Adrenal gland (tissue), 5 donors: ENCODE data around the gene CACNA1I.

Source experiments
- POLR2A ChIP-seq, 2 donors: fragments of 450-650 bp; IDR thresholded peaks; one replicate each; pipeline ENCODE4 v1.6.1; 2017; ENCODE audit warnings: antibody characterized with exemption in 2 of 2, mild to moderate bottlenecking in 2 of 2, moderate library complexity in 1 of 2
- TF ChIP-seq, protein P1 (sequence below), 6 experiments: fragments of 450-650 bp in 4 of 6; fragments of 200-600 bp in 2 of 6; sonication (generic) in 1 of 6; IDR thresholded peaks; 1 replicate in 5 of 6; 2 replicates in 1 of 6; pipeline versions ENCODE4 v1.5.1 to v1.8.0; 2016 to 2021; ENCODE audit warnings: antibody characterized with exemption in 6 of 6, mild to moderate bottlenecking in 2 of 6, moderate library complexity in 1 of 6
- donor health status: DM: no; HTN: no; CAD: no.

DNA sequence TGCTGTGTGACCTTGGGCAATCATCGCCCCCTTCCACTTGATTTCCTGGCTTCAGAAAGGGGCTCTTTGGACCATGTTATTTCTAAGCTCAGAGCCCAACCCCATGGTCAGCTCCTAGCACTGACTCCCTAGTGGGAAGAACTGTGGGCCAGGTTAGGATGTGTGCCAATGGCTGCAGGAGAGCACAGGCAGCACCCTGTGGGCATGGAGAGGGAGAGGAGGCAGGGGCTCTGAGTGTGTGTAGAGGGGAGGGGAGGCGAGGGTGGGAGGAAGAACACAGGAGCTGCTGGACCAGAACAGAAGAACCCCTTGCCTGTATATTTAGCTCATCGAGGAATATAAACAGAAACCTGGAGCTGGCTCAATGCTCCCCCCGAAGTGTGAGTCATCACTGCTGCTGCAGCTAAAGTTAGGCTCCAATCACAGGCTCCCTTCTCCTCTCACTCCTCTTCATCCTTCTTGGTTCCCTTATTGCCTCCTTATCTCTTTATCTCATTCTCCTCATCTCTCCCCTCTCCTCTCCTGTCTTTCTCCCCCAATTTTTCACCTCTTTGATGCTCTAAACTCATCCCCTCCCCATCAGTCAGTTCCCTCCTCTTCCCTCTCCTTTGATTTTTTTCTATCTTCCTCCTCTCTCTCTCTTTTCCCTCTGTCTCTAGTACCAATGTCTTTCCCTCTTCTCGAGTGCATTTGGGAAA, 23.5 kb upstream of the CACNA1I start:
- TF ChIP-seq, protein P1, sequence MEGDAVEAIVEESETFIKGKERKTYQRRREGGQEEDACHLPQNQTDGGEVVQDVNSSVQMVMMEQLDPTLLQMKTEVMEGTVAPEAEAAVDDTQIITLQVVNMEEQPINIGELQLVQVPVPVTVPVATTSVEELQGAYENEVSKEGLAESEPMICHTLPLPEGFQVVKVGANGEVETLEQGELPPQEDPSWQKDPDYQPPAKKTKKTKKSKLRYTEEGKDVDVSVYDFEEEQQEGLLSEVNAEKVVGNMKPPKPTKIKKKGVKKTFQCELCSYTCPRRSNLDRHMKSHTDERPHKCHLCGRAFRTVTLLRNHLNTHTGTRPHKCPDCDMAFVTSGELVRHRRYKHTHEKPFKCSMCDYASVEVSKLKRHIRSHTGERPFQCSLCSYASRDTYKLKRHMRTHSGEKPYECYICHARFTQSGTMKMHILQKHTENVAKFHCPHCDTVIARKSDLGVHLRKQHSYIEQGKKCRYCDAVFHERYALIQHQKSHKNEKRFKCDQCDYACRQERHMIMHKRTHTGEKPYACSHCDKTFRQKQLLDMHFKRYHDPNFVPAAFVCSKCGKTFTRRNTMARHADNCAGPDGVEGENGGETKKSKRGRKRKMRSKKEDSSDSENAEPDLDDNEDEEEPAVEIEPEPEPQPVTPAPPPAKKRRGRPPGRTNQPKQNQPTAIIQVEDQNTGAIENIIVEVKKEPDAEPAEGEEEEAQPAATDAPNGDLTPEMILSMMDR (IDR thresholded peaks at IDR 0.05): no peak
- TF ChIP-seq POLR2A (IDR thresholded peaks at IDR 0.05): no peak
